Stimulated activated CD4-positive, alpha-beta T cell treated with anti-CD3 and anti-CD28 coated beads, Interleukin-4, amount 100 ng/mL, for 48 hours (primary cell): ENCODE results near the gene TRMT61B.

Experiments
- DNase-seq, 2 donors: peaks; one replicate each; pipeline ENCODE4 v3.0.0-alpha.2; 2020; ENCODE audit warnings: low read depth in 2 of 2

TRMT61B gene

DNA sequence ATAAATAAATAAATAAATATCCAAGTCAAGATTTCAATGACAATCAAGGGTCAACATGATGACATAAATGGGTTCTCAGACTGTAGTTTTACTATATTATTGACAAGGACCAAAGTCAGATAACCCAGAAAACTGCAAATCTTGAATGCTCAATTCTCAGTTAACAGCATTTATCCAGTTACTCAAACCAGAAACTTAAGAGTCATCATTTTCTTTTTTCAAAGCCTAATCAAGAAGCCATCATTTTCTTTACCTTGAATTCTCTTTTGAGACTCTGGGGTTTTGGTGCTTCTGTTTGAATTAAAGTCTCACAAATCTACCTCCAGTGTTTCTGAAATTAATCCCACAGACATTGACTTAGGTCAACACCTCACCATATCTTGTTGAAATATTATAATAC is 14.1 kb downstream of the TRMT61B start:
- DNase-seq: no peak

DNA sequence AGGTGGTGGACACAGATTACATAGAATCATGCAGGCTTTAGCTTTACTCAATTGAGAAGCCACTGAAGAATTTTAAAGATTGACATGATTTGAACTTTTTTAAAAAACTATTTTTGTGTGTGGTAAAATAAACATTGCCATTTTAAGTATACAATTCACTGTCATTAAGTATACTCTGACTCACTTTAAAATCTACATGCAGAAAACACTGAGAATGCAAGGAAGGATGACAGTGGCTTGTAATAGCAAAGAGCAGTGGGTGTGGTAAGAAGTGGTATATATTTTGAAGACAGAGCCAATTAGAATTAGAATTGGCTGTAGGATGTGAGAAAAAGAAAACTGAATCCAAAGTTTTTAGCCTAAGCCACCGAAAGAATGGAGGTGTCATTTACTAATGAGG is 14.9 kb downstream of the TRMT61B start:
- no peak for DNase-seq

DNA sequence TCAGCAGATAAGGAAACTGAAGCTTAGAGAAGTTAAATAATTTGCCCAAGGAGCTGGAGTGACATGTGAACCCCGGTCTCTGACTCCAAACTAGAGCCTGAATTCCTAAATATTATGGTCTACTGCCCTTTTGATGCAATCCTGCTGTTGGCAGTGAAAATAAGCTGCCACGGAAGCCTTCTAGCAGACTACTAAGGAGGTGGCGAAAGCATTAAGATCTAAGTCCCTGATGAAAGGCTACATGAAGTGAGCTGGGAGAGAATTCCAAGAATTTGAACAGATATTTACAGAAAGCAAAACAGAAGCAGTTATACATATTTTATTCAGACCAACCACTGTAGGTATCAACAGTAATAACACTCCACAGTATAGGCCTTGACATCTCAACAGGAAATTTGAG is 28.1 kb downstream of the TRMT61B start:
- DNase-seq: no peak

DNA sequence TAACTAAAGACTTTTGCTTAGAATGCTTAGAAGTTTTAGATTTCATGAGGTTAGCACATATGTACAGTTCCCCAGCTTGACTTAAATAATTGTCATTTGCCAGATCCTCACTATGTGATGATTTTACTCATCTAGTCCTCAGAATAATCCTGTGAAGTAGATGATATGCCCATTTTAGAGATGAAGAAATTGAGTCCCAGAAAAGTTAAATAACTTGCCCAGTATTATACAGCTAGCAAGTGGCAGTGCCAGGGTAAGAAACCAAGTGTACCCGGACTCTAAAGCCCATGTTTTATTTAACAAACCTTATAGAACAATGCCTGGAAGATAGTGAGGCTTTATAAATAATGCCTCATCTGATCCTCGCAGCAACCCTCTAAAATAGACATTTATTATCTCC is 31.1 kb downstream of the TRMT61B start:
- DNase-seq: no peak

DNA sequence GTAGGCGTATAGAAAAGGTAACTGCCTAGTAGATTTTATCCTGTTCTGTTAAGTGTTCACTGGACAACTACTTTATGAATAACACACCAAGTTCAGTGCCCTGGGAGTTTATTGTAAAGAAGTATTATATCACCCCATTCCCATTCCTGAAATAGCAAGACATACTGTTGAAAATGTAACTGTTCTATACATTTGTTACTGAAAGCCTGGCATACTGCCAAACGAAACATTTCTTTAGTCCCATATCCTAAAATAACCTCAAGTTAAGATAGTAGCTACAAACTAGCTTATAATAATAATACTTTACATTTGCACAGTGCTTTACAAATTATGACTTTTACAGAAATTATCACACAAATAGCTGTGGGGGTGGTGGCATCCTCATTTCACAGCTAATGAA is 34.3 kb downstream of the TRMT61B start:
- no peak for DNase-seq

DNA sequence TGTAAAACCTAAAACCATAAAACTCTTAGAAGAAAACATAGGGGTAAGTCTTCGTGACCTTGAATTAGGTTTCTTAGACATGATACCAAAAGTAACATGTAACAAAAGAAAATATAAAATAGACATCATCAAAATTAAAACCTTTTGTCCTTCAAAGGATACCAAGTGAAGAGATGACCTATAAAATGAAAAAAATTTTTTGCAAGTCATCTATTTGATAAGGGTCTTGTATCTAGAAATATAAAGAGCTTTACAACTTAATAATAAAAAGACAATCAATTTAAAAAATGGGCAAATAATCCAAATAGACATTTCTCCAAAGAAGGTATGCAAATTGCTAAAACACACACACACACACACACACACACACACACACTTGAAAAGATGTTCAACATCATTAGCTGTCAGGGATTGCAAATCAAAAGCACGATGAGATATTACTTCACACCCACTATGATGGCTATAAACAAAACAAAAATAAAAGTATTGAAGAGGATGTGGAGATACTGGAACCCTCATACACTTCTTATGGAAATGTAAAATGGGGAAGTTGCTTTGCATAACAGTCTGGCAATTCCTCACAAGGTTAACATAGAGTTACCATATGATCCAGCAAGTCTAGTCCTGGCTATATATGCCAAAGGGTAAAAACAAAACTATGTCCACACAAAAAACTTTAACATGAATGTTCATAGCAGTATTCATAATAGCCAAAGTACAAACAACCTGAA is 36.2 kb downstream of the TRMT61B start:
- no peak for DNase-seq

DNA sequence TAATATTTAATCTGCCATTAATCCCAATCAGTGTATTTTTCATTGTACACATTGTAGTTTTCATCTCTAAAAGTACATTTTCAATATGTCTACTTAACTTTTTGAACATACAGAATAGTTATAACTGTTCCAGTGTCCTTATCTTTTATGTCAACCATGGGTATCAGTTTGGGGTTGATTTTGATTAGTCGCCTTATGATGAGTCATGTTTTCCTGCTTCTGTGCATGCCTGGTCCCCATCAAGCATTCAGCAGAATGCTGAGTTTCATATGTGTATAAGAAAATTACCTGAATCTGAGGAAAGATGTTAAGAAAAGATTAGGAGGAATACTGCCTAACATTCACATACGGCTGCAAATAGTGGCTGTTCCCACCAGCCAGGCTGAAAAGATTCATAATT is 41.7 kb downstream of the TRMT61B start:
- DNase-seq: no peak

DNA sequence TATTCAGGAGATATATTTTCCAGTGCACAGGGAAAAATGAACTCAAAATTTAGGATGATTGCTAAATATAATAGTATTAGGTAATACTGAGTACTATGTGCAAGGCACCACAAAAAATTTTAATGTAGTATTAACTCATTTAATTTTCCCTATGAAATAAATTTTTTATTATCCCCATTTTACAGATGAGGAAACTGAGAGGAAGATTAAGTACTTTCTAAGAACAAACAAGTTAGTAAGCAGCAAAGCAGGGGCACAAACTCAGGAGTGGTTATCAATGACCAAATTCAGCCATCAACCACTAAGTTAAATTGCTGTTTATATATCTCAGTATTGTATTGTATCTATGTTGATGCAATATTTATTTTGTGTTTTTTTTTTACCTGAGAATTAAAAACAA is 45.2 kb downstream of the TRMT61B start:
- DNase-seq: no peak

DNA sequence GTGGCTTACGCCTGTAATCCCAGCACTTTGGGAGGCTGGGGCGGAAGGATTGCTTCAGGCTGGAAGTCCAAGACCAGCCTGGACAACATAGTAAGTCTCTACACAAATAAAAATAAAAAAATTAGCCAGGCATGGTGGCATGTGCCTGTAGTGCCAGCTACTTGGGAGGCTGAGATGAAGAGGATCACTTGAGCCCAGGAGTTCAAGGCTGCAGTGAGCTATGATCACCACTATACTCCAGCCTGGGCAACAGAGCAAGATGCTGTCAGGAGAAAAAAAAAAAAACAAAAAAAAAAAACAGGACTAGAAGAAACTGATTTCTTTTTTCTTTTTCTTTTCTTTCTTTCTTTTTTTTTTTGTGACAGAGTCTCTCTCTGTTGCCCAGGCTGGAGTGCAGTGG is 45.9 kb downstream of the TRMT61B start:
- DNase-seq: no peak

DNA sequence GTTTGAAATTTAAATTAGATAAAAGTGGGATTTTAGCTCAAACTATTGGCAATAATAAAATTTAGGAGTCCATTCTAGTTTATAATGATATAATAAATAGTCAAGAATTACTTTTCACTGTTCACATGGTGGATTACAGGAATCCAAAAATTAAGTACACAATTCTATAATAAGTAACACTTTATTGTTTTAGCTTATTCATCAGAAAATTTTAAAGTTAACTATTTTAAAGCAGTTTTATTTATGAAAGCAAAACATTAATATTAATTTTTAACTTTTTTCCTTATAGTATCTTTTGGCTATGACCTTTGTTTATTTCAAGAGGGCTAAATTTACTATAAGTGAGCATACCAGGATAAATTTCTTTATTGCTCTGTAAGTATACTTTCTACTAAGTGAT is 48.1 kb downstream of the TRMT61B start:
- DNase-seq: no peak

DNA sequence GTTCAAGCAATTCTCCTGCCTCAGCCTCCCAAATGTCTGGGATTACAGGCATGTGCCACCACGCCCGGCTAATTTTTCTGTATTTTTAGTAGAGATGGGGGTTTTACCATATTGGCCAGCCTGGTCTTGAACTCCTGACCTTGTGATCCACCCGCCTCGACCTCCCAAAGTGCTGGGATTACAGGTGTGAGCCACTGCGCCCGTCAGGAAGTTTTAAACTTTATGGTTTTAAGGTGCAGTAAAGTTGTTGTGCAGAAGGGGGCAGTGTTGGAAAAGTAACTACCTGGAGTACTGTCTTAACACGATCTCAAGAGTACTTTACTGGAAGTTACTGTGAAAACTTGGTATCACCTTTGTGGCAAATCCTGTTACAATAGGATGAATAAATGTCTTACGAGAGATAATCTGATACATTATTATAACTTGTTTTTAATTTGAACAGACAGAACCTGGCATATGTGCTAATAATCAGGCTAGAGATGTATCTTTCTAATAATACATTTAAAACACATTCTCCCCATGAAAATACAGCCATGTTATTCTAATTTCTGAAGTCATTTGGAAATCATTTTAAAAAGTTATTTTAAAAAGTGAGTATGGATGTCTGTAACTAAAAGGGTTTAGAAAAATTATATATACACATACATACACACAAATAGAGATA is 48.7 kb downstream of the TRMT61B start:
- DNase-seq: peak; percentile 39 to 49

DNA sequence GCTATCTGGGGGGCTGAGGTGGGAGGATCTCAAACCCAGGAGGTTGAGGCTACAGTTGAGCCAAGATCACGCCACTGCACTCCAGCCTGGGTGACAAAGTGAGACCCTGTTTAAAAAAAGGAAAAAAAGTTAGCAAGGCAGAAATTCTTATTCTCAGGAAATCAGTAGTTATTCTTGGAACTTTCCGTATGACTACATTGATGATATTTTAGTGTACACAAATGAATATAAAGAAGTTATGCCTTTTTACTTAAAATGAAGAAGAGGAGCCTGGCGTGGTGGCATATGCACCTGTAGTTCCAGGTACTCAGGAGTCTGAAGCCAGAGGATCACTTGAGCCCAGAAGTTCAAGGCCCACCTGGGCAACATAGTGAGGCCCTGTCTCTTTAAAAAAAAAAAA is 52.1 kb downstream of the TRMT61B start:
- no peak for DNase-seq

DNA sequence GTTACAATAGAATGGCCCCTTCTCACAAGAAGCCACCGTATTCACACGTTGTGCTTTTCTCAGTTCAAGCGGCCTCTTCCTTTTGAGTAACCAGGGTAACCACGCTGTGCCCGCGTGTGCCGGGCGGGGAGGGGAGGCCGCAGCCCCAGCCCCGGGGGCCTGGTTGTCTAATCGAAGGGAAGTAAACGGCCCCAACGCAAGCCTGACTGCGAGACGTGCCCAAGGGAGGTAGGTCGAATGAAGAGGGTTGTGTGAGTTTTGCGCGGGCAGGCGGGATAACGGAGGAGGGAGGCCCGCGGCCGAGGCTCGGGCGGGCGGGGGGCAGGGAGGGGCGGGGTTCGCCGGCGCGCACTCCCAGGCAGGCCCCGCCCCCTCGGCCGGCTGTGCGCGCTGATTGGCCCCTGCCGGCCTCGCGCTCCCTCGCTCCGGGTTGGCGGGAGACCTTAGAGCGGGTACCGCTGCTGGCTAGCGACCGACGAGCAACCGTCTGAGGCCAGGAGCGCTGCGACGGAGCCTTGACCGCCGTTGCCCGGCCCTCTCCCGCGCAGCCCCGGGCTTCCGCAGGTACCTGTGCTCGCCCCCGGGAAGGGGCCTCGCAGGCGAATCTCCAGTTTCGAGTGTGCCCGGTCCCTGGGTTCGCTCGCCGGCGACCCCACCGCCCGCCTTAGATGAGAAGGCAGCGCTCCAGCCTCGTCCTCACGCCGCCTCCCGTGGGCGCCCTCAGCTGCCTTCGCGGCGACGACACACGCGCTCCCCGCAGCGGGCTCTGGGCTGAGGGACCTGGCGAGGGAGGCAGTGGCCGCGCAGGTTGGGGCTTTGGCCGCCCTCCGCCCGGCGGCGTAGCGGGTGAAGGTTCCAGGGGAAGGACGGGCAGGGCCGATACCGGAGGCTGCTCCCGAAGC is 59.5 kb downstream of the TRMT61B start, which contains the start of gene SPDYA:
TSS of gene SPDYA (plus strand) at position 451 of the 902 bp plus-strand sequence. CDS start 5,181 bp downstream, outside the sequence.
- DNase-seq: peak; percentile 79 to 80

DNA sequence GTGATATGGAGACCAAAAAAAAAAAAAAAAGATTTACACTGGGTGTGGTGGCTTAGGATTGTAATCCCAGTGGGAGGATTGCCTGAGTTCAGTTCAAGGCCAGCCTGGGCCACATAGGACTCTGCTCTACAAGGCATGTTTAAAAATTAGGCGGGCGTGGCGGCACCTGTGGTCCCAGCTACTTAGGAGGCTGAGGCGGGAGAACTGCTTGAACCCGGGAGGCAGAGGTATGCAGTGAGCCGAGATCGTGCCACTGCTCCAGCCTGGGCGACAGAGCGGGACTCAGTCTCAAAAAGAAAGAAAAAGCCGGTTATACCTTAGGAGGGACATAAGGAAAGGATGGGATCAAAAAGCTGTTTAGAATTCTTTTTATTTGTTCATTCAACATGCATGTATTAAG is 60.2 kb downstream of the TRMT61B start:
- no peak for DNase-seq

DNA sequence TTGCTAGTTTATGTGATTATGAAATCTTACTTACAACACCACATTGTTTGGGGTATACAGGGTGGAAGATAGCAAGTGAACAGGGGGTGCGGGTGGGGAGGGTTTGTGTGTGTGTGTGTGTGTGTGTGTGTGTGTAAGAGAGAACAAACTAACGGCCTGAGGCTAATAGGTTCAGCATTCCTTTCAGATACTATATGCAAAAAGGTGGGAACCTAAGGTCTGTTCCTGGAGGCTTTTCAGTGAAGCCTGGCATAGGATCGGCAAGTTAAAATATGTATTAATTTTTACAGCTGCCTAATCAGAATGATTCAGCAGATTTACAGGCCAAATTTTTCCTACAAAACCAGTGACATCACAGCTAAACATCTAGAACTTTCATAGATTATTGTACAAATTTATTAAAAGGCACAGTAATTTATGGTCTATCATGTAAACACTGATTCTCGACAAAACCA is 67.1 kb downstream of the TRMT61B start:
- no peak for DNase-seq

DNA sequence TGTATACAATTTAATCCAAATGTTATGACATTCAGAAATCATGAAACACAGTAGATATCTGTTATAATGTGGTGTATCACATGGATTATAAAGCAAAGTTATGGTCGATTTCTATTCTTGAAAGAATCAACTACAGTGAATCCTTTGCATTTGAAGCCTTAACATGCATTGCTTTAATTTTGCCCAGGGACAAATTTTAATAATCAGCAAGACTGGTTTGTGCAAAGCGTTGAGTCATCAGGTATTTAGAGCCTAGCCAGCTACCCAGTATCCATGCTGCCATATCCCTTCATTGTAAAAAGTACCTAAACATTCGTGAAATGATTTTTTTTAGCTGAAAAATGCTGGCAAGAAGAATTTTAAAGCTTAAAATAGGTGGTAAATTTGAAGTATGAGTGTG is 68.4 kb downstream of the TRMT61B start:
- no peak for DNase-seq
